MM.1S (cell line): ENCODE data around the gene VEGFB.

ENCODE experiments used
- CTCF ChIP-seq: fragments of 300-600 bp; sonication (generic); IDR thresholded peaks from 2 replicates; pipeline ENCODE4 v1.5.1; 2016; ENCODE audit warnings: antibody characterized with exemption, low read length, mixed read lengths
- EZH2 ChIP-seq: fragments of 300-600 bp; sonication (generic); optimal IDR thresholded peaks from 2 replicates; pipeline ENCODE3; 2017; ENCODE audit warnings: low read depth, mild to moderate bottlenecking, antibody characterized with exemption, low read length, mixed read lengths
- EZH2phosphoT487 ChIP-seq: fragments of 300-600 bp; sonication (generic); IDR thresholded peaks from 2 replicates; pipeline ENCODE4 v1.6.1; 2018; ENCODE audit warnings: antibody characterized with exemption, low read length

GRCh38 chr11:64275841-64276240 is 41.5 kb downstream of the VEGFB start:
- TF ChIP-seq CTCF (no peak), EZH2 (no peak), EZH2phosphoT487 (no peak)
